ENCODE results near the gene SCNN1G. TPM values are rescaled to one million over a fixed set of nuclear protein-coding genes. Genes with fewer than 3 reads are reported as not detected.
A peak's percentile ranks its signal among the peaks of the same experiment; 100 is the strongest.

The SCNN1G gene
- total and polyA plus RNA-seq, 9 of the 15 experiments (the other 6 are each of a cell fraction or from before 2014, with no cell fraction given), result not detected

DNA sequence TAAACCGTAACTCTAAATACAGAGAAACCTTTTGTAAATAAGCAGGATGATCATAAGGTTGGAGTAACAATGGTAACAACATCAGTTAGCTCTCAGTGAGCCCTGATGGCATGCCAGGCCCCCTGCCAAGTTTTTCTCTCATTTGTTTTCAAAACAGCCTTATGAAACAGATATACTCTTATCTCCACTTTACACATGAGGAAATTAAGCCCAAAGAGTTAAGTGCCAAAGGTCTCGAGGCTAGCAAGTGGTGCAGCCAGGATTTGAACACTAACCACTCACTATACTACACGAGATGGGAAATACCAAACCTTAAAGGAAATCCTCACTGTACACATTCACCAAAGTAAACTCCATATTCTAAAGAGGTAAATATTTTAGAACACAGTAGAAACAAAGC is 48.3 kb upstream of the SCNN1G start (continued):
- TF ChIP-seq RERE (CRISPR knock-in tag; IDR thresholded peaks at IDR 0.05; ENCODE audit: borderline replicate concordance) (no peak), CCNT2 (IDR thresholded peaks at IDR 0.05; ENCODE audit: borderline replicate concordance, extremely low read depth, insufficient read length, low read depth, low read length) (peak; percentile 22), HES1 (IDR thresholded peaks at IDR 0.05; ENCODE audit: low read depth) (no peak), RFX7 (CRISPR knock-in tag; IDR thresholded peaks at IDR 0.05) (no peak), CBFB (CRISPR knock-in tag; IDR thresholded peaks at IDR 0.05) (no peak), POLR2B (IDR thresholded peaks at IDR 0.05; ENCODE audit: low read depth, partially characterized antibody) (no peak), ESRRB (CRISPR knock-in tag; IDR thresholded peaks at IDR 0.05; ENCODE audit: borderline replicate concordance) (no peak), MED1 (CRISPR knock-in tag; IDR thresholded peaks at IDR 0.05; ENCODE audit: borderline replicate concordance) (no peak), ATF7 (IDR thresholded peaks at IDR 0.05) (no peak), PATZ1 (CRISPR knock-in tag; IDR thresholded peaks at IDR 0.05; ENCODE audit: borderline replicate concordance) (no peak), CBFA2T3 (IDR thresholded peaks at IDR 0.05) (peak; percentile 80)
- TF ChIP-seq, protein P1, sequence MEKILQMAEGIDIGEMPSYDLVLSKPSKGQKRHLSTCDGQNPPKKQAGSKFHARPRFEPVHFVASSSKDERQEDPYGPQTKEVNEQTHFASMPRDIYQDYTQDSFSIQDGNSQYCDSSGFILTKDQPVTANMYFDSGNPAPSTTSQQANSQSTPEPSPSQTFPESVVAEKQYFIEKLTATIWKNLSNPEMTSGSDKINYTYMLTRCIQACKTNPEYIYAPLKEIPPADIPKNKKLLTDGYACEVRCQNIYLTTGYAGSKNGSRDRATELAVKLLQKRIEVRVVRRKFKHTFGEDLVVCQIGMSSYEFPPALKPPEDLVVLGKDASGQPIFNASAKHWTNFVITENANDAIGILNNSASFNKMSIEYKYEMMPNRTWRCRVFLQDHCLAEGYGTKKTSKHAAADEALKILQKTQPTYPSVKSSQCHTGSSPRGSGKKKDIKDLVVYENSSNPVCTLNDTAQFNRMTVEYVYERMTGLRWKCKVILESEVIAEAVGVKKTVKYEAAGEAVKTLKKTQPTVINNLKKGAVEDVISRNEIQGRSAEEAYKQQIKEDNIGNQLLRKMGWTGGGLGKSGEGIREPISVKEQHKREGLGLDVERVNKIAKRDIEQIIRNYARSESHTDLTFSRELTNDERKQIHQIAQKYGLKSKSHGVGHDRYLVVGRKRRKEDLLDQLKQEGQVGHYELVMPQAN (IDR thresholded peaks at IDR 0.05; ENCODE audit: borderline replicate concordance), result no peak
- TF ChIP-seq, protein P2, sequence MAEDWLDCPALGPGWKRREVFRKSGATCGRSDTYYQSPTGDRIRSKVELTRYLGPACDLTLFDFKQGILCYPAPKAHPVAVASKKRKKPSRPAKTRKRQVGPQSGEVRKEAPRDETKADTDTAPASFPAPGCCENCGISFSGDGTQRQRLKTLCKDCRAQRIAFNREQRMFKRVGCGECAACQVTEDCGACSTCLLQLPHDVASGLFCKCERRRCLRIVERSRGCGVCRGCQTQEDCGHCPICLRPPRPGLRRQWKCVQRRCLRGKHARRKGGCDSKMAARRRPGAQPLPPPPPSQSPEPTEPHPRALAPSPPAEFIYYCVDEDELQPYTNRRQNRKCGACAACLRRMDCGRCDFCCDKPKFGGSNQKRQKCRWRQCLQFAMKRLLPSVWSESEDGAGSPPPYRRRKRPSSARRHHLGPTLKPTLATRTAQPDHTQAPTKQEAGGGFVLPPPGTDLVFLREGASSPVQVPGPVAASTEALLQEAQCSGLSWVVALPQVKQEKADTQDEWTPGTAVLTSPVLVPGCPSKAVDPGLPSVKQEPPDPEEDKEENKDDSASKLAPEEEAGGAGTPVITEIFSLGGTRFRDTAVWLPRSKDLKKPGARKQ (CRISPR knock-in tag; IDR thresholded peaks at IDR 0.05), result no peak
- TF ChIP-seq, protein P3, sequence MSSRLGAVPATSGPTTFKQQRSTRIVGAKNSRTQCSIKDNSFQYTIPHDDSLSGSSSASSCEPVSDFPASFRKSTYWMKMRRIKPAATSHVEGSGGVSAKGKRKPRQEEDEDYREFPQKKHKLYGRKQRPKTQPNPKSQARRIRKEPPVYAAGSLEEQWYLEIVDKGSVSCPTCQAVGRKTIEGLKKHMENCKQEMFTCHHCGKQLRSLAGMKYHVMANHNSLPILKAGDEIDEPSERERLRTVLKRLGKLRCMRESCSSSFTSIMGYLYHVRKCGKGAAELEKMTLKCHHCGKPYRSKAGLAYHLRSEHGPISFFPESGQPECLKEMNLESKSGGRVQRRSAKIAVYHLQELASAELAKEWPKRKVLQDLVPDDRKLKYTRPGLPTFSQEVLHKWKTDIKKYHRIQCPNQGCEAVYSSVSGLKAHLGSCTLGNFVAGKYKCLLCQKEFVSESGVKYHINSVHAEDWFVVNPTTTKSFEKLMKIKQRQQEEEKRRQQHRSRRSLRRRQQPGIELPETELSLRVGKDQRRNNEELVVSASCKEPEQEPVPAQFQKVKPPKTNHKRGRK (tag; IDR thresholded peaks at IDR 0.05), result no peak
